ENCODE data around the gene IGFL1. TPM values are rescaled to one million over a fixed set of nuclear protein-coding genes. Genes with fewer than 3 reads are reported as not detected.
A peak's percentile ranks its signal among the peaks of the same experiment; 100 is the strongest.
"Not testable (repeated sequence)": the region's sequence is repeated elsewhere in the genome, so short reads cannot be mapped to it uniquely, and the experiment has no call there.

Gene IGFL1
- total RNA-seq, 1 experiment from 2014 or later, result not detected

DNA sequence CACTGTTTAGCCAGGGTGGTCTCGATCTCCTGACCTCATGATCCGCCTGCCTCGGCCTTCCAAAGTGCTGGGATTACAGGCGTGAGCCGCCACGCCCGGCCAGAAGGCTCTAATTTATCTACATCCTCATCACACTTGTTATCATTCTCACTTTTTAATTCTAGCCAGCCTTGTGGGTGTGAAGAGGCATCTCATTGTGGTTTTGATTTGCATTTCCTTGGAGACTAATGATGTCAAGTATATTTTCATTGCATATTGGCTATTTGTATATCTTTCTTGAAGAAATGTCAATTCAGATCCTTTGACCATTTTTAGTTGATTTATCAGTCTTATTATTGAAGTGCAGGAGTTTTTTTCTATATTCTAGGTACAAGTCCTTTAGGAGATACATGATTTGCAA is 39.6 kb downstream of the IGFL1 start:
- DNase-seq (ENCODE audit: low read depth), result no peak

DNA sequence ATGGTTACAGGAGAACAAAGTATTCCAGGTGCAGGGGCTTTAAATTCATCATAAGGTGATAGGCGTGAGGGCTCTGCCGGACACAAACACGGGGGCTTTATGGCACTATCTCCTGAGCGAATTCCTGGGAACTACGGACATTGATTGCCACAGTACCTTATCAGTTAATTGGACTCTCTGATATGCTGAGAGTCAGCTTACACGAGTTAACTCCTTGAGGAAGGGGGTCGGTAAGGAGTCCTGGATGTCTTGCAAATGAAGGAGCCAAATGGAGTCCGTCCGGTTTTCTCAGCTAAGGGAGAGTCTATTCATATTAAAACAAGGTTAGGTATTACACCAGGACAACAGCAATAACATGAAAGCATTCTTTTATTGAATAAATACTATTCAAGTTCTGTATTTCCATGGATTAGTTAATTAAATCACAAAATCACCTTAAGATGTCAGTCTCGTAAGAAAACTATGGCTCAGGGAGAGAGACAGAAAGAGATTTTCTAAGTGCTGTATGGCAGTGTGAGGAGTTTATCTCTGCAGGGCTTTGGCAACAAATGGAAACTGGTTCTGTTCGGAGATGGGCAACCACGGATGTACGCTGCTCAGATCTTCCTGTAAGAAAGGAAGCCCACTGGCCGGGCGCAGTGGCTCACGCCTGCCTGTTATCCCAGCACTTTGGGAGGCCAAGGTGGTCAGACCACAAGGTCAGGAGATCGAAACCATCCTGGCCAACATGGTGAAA is 41.1 kb downstream of the IGFL1 start:
- no peak for DNase-seq (ENCODE audit: low read depth)

DNA sequence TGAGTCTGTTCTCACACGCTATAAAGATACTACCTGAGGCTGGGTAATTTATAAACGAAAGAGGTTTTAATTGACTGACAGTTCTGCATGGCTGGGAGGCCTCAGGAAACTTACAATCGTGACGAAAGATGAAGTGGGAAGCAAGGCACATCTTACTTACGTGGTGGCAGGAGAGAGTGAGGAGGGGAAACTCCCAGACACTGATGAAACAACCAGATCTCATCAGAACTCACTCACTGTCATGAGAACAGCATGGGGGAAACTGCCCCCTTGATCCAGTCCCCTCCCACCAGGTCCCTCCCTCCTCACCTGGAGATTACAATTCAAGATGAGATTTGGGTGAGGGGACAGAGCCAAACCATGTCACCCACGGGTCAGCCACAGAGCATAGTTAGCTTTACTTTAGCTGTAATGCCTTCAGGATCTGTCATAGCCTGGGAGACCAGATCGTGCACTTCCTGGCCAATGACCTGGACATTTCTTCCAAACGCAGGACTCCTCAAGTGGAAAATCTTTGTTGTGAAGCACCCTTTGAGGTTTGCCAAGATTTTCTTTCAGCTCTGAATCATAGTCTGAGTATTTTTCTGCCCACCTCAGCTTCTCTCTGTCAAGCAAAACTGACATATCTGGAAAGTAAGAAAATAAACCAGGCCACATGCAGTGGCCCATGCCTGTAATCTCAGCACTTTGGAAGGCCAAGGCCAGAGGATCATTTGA is 42.1 kb downstream of the IGFL1 start:
- peak; percentile 93 for DNase-seq (ENCODE audit: low read depth)

DNA sequence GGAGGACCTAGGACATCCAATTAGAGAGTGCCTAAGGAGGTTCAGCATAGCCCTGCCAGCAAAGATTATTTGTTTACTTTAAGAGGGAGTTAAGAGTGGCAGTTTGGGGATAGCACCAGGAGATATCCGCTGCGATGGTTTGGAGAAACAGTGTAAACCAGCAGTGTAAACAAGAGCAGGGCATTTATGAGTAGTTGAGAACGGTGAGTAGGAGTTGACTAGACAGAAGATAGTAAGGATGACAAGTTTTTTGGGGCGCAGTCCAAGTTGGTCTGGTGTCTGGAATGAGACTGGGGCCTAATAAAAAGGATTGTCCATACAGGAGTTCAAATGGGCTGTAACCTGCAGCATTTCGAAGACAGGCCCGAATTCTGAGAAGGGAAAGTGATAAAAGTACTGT is 44.4 kb downstream of the IGFL1 start:
- DNase-seq (ENCODE audit: low read depth), result not testable (repeated sequence)

DNA sequence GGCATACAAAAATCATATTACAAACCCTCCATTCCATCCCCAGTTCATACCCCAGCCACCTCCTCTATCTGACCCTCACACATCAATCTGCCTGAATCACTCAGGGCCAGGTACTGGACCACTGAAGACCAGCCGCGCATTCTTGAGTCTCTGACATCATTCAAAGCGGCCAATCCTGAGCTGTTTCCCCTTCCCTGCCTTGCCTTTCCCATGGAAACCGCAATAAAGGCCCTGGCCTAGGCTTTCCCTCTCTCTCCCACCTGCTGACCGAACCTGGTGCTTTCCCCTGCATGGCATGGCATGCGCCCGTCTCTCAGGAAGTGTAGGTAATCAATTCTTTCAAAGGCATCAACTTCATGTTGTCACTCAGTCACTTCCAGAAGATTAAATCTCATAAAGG is 49.6 kb downstream of the IGFL1 start:
- DNase-seq (ENCODE audit: low read depth), result no peak

Other genes with a start within 250 kb of the IGFL1 start
- 6.6 and 8.8 TPM in 2 replicates for gene CCDC61, start 234.3 kb upstream of the IGFL1 start, total RNA-seq (2014; rRNA removed; shearing (Covaris generic))
- not detected in 2 replicates for gene PGLYRP1, start 206.7 kb upstream of the IGFL1 start, total RNA-seq (2014; rRNA removed; shearing (Covaris generic))
- not detected in 2 replicates for gene IGFL4, start 188.7 kb upstream of the IGFL1 start, total RNA-seq (2014; rRNA removed; shearing (Covaris generic))
- not detected in 2 replicates for gene IGFL3, start 105.1 kb upstream of the IGFL1 start, total RNA-seq (2014; rRNA removed; shearing (Covaris generic))
- not detected in 2 replicates for gene IGFL2, start 81.5 kb upstream of the IGFL1 start, total RNA-seq (2014; rRNA removed; shearing (Covaris generic))
- under 0.01 TPM in 1 of 2 replicates, not detected in the other for gene HIF3A, start 67.3 kb downstream of the IGFL1 start, total RNA-seq (2014; rRNA removed; shearing (Covaris generic))
- gene PPP5C, start 117.3 kb downstream of the IGFL1 start, total RNA-seq (2014; rRNA removed; shearing (Covaris generic)), result 51.4 and 67.6 TPM in 2 replicates
- gene CCDC8, start 183.8 kb downstream of the IGFL1 start, total RNA-seq (2014; rRNA removed; shearing (Covaris generic)), result 0.48 and 0.59 TPM in 2 replicates
- not detected in 2 replicates for gene PNMA8C, start 199.2 kb downstream of the IGFL1 start, total RNA-seq (2014; rRNA removed; shearing (Covaris generic))
- gene PNMA8A, start 241.8 kb downstream of the IGFL1 start, total RNA-seq (2014; rRNA removed; shearing (Covaris generic)), result 0.20 TPM in 1 of 2 replicates, not detected in the other